Cerebellar nuclear complex (tissue), 1 donor: Measurements from ENCODE around the gene AMER3.

Experiments
- DNase-seq, 2 experiments: peaks; one replicate each; lab custom pipeline; 2025; lab: John Stamatoyannopoulos, UW

AMER3 gene

GRCh38 chr2:130778781-130779180 lies 23.4 kb downstream of the AMER3 start:
- DNase-seq = no peak

GRCh38 chr2:130785466-130786055 lies 30.2 kb downstream of the AMER3 start:
- no peak for DNase-seq

DNA sequence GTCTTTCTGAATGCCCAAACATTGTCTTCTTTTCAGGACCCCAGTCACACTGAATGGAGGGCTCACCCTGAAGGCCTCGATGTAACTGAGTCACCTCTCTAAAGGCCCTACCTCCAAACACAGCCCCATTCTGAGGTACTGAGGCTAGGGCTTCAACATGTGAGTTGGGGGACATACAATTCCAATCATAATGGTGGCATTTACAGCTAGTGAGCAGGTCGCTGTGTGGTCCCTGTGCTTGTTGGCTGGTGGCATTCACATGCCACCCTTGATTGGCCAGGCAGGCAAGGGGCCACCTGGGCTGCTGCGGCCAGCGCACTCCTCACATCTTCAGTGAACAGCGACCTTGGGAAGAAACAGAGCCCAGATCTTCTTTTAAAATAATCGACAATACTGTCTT lies 30.7 kb downstream of the AMER3 start:
- no peak for DNase-seq

DNA sequence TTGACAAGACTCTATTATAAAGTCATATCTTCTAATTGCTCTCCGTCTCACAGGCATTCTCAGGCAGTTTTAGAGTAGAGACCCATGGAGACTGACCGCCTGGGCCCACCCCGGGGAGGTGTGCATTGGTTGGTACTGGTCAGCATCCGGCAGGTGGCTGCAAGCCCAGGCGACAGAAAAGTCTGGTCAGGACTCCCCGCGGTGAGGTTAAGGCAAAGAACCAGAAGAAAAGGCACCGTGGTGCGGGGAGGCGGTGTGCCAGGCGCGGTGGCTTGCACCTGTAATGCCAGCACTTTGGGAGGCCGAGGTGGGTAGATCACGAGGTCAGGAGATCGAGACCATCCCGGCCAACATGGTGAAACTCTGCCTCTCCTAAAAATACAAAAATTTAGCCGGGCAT lies 32.5 kb downstream of the AMER3 start:
- DNase-seq = no peak

DNA sequence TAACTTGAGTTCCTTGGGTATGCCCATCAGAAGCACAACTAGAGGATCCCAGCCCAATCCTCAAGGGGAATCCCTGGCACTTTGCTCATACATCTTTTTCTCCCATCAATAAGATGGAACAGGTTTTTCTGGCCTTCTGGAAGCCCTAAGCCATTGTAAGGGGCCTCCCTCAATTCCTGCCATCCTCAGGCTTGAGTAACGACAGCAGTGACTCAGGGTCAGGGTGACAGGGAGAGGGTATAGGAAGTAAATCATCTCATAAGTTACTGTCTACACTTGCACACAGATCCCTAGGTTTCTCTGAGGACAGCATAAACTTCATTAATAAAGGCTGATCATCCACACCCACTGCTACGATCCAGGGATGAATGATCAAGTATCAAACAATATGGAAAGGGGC lies 35.0 kb downstream of the AMER3 start:
- no peak for DNase-seq

- DNase-seq = no peak
Observed at GRCh38 chr2:130790804-130791616, 35.7 kb downstream of the AMER3 start.

- no peak for DNase-seq
Observed at GRCh38 chr2:130791617-130791939, 36.2 kb downstream of the AMER3 start.

- no peak for DNase-seq
Observed at GRCh38 chr2:130795431-130795830, 40.1 kb downstream of the AMER3 start.

- DNase-seq = no peak
Observed at GRCh38 chr2:130796290-130796689, 41.0 kb downstream of the AMER3 start.

GRCh38 chr2:130797493-130798435 lies 42.4 kb downstream of the AMER3 start:
- DNase-seq = peak in 1 of 2 experiments; percentile 36

DNA sequence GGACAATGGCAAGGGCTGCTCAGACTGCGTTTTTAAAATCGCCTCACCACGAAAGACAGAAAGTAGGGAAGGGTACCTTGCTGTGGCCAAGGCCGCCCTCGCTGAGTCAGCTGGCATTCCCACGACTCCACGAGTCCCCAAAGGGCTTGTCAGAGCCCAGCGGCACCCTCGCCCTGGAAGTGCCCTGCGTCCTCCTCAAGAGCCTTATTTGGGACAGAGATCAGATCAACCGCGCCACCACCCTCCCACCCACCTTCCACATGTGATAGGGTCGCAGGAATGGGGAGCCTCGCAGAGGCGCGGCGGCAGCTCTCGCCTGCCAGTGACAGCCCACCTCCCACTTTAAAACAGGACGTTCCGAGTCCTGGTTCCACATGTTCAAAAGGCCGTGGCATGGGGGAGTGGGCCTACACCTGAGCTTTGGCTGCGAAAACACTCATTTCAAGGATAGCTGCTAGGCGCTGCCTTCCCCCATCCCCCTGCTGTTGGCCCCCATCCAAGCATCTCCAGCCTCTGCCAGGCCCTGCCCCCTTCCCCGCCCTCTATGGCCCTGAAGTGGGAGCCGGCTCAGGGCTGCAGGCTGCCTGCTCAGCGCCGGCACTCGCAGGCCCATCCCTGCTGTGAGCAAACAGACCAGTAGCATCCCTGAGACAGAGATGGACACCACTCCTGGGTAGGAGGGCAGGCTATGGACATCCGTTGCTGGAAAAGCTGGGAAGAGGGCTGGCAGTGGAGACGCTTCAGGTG lies 43.3 kb downstream of the AMER3 start:
- no peak for DNase-seq

- DNase-seq = no peak
Observed at GRCh38 chr2:130799295-130799694, 44.0 kb downstream of the AMER3 start.

DNA sequence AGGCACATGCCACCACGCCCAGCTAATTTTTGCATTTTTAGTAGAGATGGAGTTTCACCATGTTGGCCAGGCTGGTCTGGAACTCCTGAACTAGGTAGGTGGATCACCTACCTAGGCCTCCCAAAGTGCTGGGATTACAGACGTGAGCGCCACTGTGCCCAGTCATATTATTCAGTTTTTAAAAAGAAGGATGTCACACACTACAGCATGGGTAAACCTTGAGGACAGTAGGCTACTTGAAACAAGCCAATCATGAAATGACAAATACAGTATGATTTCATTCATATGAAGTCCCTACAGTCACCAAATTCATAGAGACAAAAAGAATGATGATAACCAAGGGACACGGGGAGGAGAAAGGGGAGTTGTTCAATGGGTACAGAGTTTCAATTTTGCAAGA lies 50.3 kb downstream of the AMER3 start:
- DNase-seq = no peak

- DNase-seq = no peak
Observed at GRCh38 chr2:130806370-130806769, 51.0 kb downstream of the AMER3 start.

DNA sequence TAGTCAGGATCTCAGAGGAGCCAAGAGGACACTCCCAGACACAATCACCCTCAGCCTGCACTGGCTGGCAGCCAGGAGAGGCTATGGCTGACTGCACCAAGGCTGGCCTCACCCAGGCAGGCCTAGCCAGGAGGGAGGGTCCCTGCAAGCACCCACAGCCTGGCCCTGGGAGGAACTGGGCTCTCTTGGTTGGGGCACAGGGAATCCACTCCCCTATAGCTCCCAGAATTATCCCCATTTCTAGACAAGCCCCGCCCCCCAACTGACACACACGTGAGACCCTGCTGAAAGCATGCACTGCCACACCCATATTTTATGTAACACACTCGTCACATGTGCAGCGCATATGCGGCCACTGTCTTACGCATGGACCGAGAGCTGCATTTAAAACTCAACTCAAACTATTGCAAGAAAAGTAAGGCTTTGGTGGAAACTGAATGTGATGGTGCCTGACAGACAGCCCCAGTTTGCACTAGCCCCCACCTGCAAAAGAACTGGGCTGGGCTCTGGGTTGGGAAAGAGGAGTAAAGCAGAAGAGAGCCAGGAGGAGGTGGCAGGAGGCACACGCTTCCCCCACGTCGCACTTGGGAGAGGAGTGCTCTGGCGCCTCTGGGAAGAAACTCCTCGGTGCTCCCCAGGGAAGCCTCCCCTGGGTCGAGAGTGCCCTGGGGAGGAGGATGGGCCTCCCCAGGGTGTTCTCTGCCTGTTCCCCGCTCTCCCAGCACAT lies 52.5 kb downstream of the AMER3 start:
- no peak for DNase-seq

DNA sequence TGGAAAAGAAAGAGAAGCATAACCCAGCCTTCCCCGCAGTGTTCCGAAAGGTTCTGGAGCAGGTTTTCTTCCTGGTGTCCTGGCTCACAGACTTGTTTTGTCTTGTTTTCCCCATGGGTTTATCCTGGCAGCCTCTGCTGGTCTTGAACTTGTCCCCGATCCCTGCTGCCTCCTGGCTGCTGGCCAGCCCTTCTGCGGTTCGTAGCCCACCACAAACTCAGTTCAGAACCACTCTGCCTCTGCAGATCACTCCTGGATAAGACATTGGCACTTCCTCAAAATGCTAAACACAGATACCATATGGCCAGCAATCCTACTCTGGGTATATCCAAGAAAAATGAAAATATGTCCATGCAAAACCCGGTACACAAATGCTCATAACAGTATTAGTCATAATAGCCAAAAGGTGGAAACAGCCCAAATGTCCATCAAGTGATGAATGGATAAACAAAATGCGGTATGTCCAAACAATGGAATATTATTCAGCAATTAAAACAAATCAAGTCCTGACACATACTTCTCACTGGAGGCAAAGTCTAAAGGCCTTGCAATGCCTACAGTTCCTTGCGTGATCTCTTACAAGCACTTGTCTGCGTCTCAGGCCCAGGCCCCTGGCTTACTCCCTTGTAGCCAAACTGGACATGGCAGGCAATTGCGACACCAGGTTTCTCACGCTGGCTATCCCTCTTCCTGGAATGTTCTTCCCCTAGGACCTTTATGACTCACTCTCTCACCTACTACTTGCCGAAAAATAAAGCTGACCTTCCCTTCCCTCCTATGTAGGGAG lies 53.3 kb downstream of the AMER3 start:
- DNase-seq = no peak

GRCh38 chr2:130810490-130810889 lies 55.1 kb downstream of the AMER3 start:
- DNase-seq = no peak

DNA sequence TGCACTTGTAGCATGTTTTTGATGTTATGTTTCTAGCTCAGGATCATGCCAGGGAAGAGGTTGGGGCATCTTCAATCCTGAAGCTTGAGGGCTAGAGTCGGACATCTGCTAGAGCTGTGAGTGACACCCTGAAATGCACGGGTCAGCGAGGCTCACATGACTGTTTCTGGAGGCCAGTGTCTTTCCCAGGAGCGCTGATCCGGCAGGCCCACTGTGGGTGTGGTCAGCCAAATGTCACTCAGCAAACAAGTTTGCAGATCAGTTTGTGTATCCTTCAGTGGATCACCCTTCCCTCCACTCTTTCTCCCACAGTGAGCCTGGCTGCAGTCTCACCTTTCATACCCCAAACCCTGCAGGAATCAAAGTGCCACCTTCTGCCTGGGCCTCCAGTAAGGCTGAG lies 58.4 kb downstream of the AMER3 start:
- no peak for DNase-seq

DNA sequence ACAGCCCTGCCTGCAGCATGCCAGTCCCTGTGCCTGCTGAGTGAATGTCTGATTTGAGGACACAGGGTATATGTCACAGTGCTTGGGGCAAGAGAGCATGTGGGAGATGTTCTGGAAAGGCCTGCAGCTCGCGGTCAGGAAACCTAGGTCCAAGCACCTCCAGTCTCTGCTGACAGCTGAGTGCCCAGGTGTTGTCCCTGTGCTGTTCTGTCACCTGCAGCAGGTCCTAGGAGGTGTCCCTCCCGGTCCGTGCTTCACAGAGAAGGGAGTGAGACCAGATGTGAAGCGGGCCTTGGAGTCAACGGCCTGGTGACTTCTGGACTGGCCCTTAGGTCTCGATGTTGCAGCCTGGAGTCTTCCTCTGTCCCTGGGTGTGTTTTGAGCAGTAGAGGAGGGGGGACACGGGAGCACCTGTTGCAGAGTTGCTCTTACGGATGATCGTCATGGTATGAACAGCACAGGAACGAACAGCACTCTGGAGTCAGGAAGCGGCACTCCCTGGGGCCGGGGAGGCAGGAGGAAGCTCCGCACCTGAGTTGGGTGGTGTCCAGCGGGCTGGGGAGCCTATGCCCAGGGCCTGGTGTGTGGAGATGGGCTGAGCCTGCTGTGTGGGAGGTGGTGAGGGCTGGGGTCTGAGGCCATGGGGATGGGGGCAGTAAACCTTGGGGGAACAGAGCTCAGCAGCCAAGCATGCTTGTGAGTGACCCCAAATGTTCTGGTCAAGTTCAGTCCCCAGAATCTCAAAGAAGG lies 59.8 kb downstream of the AMER3 start:
- no peak for DNase-seq
